NB4 (cell line): ENCODE data around the gene ACSS2.

ENCODE experiments used
- MYC ChIP-seq: IDR thresholded peaks from 2 replicates; pipeline ENCODE4 v1.6.1; 2011; ENCODE audit warnings: low read depth, low read length
- POLR2A ChIP-seq: IDR thresholded peaks from 2 replicates; pipeline ENCODE4 v1.6.1; 2011; ENCODE audit warnings: mild to moderate bottlenecking; ENCODE audit not compliant: insufficient read length; ENCODE audit errors: extremely low read depth
- TF ChIP-seq, protein P1 (sequence below): IDR thresholded peaks from one replicate; pipeline ENCODE4 v1.5.1; 2012; ENCODE audit warnings: low read depth, low read length
- TF ChIP-seq, protein P2 (sequence below): IDR thresholded peaks from 2 replicates; pipeline ENCODE4 v1.6.1; 2011; ENCODE audit warnings: low read depth, low read length

DNA sequence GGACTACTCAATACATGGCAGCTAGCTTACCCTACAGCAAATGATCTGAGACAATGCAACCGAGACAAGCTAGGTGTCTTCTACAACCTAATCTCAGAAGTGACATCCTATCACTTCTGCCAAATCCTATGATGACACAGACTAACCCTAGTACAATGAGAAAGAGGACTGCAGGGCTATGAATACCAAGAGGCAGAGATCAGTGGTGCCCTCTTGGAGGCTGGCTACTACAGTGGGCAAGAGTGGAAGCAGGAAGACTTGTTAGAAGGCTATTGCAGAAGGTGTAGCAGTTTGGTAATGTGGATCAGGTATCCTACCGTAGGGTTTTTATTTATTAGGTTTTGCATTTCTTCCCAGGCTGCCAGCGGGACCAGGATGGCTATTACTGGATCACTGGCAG, 48.9 kb downstream of the ACSS2 start:
- TF ChIP-seq, protein P1, sequence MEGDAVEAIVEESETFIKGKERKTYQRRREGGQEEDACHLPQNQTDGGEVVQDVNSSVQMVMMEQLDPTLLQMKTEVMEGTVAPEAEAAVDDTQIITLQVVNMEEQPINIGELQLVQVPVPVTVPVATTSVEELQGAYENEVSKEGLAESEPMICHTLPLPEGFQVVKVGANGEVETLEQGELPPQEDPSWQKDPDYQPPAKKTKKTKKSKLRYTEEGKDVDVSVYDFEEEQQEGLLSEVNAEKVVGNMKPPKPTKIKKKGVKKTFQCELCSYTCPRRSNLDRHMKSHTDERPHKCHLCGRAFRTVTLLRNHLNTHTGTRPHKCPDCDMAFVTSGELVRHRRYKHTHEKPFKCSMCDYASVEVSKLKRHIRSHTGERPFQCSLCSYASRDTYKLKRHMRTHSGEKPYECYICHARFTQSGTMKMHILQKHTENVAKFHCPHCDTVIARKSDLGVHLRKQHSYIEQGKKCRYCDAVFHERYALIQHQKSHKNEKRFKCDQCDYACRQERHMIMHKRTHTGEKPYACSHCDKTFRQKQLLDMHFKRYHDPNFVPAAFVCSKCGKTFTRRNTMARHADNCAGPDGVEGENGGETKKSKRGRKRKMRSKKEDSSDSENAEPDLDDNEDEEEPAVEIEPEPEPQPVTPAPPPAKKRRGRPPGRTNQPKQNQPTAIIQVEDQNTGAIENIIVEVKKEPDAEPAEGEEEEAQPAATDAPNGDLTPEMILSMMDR = no peak
- TF ChIP-seq POLR2A (no peak), MYC (no peak)
- TF ChIP-seq, protein P2, sequence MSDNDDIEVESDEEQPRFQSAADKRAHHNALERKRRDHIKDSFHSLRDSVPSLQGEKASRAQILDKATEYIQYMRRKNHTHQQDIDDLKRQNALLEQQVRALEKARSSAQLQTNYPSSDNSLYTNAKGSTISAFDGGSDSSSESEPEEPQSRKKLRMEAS = no peak
